ENCODE measurements around the gene CATSPERE. TPM values are rescaled to one million over a fixed set of nuclear protein-coding genes. Genes with fewer than 3 reads are reported as not detected.

CATSPERE gene
- total and polyA plus RNA-seq, 8 donors: 0.31 to 4.6 (median 0.63) TPM; not detected in 4

DNA sequence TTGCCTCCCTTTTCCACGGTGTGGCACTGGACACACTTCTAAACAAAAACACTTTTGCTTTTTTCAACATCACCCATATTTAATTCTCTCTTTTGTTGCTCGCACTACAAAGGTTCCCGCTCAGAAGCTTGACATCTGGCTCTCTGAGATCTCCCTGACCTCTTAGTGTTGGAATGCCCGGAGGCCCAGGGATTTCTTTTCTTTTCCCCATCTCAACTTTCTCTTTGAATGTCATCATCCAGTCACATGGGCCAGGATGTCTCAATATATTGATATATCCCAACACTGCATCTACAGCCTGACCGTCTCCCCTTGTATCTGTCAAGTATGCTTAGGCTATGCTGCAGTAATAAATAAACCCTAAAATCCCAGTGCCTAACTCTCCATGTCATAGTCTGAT lies 137.5 kb downstream of the CATSPERE start:
- no peaks in the 10 kb centered on the region for H3K36me3 ChIP-seq
- no peaks in the 10 kb centered on the region for H3K9me3 ChIP-seq
- H3K27me3 ChIP-seq: peaks cover 0 to 8% (median 0%) of the 10 kb centered on the region in 3 donors
- no peak overlapping the region for H3K4me3 ChIP-seq
- no peaks in the 10 kb centered on the region for H3K4me1 ChIP-seq
- TF ChIP-seq POLR2A (IDR thresholded peaks at IDR 0.05) (no peak), EP300 (IDR thresholded peaks at IDR 0.05) (no peak), POLR2AphosphoS5 (IDR thresholded peaks at IDR 0.05) (no peak)
- TF ChIP-seq, protein P1, sequence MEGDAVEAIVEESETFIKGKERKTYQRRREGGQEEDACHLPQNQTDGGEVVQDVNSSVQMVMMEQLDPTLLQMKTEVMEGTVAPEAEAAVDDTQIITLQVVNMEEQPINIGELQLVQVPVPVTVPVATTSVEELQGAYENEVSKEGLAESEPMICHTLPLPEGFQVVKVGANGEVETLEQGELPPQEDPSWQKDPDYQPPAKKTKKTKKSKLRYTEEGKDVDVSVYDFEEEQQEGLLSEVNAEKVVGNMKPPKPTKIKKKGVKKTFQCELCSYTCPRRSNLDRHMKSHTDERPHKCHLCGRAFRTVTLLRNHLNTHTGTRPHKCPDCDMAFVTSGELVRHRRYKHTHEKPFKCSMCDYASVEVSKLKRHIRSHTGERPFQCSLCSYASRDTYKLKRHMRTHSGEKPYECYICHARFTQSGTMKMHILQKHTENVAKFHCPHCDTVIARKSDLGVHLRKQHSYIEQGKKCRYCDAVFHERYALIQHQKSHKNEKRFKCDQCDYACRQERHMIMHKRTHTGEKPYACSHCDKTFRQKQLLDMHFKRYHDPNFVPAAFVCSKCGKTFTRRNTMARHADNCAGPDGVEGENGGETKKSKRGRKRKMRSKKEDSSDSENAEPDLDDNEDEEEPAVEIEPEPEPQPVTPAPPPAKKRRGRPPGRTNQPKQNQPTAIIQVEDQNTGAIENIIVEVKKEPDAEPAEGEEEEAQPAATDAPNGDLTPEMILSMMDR (IDR thresholded peaks at IDR 0.05): no peak
- no peak overlapping the region for H3K27ac ChIP-seq
- WGBS, 5 donors: 93 to 96% (median 93%) methylated on average over 5 of the region's 5 CpGs
- DNase-seq: no peak
- intact Hi-C loops (cut with DNase I; ENCODE audit: low total_unique reads): no loop called here

- intact Hi-C loops (cut with DNase I; ENCODE audit: low total_unique reads): loop anchor here (5.0 to 10.0 kb wide), 2 partner anchors 197 to 445 kb away; no protein-coding TSS in a partner anchor
- peak overlapping the region in 1 of 4 donors; percentile 14 for H3K4me3 ChIP-seq
- TF ChIP-seq EP300 (IDR thresholded peaks at IDR 0.05) (no peak), POLR2AphosphoS5 (IDR thresholded peaks at IDR 0.05) (peak in 2 of 3 donors; percentile 39 to 70)
- DNase-seq: peak; percentile 37 to 84
- H3K9me3 ChIP-seq: no peaks in the 10 kb centered on the region
- H3K4me1 ChIP-seq: no peaks in the 10 kb centered on the region
- no peaks in the 10 kb centered on the region for H3K36me3 ChIP-seq
- H3K27ac ChIP-seq: peak overlapping the region; percentile 30 to 71 (median 36)
- peaks cover 0 to 8% (median 0%) of the 10 kb centered on the region in 3 donors for H3K27me3 ChIP-seq
- WGBS, 5 donors: 20 to 43% (median 23%) methylated on average over 7 of the region's 7 CpGs
Observed at GRCh38 chr1:244599937-244600350, 138.9 kb downstream of the CATSPERE start.

- H3K36me3 ChIP-seq: no peaks in the 10 kb centered on the region
- H3K27ac ChIP-seq: no peak overlapping the region
- H3K4me1 ChIP-seq: no peaks in the 10 kb centered on the region
- H3K9me3 ChIP-seq: no peaks in the 10 kb centered on the region
- 85 to 93% (median 87%) methylated on average over 8 of the region's 8 CpGs for WGBS, 5 donors
- TF ChIP-seq EP300 (IDR thresholded peaks at IDR 0.05) (no peak), POLR2A (IDR thresholded peaks at IDR 0.05) (no peak), POLR2AphosphoS5 (IDR thresholded peaks at IDR 0.05) (no peak)
- TF ChIP-seq, protein P1 (IDR thresholded peaks at IDR 0.05): no peak
- H3K4me3 ChIP-seq: no peak overlapping the region
- no peak for DNase-seq
- intact Hi-C loops (cut with DNase I; ENCODE audit: low total_unique reads): loop anchor here (5.0 to 10.0 kb wide), 2 partner anchors 196 to 443 kb away; no protein-coding TSS in a partner anchor
- peaks cover 0 to 8% (median 0%) of the 10 kb centered on the region in 3 donors for H3K27me3 ChIP-seq
Observed at GRCh38 chr1:244601336-244601735, 140.3 kb downstream of the CATSPERE start.

DNA sequence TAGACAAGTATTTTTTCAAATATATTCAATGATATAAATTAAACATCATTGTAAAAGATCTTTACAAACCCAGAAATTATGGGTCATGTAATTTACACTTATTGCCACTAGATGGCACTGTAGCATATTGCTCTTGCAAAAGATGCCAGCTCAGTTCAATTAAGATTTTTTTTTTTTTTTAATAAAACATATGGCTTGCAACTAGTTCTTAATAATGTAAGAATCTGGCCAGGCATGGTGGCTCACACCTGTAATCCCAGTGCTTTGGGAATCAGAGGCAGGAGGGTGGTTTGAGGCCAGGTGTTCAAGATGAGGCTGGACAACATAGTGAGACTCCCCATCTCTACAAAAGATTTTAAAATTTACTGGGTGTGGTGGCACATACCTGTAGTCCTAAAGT lies 142.4 kb downstream of the CATSPERE start:
- H3K27ac ChIP-seq: no peak overlapping the region
- DNase-seq: peak in 1 of 2 donors; percentile 43
- H3K36me3 ChIP-seq: no peaks in the 10 kb centered on the region
- no peaks in the 10 kb centered on the region for H3K9me3 ChIP-seq
- no peaks in the 10 kb centered on the region for H3K4me1 ChIP-seq
- intact Hi-C loops (cut with DNase I; ENCODE audit: low total_unique reads): loop anchor here (5.0 to 10.0 kb wide), 2 partner anchors 194 to 441 kb away; no protein-coding TSS in a partner anchor
- H3K27me3 ChIP-seq: peaks cover 0 to 8% (median 0%) of the 10 kb centered on the region in 3 donors
- H3K4me3 ChIP-seq: no peak overlapping the region
- TF ChIP-seq, protein P1 (IDR thresholded peaks at IDR 0.05): peak in 5 of 7 experiments; percentile 63 to 97 (median 80)
- no peak for TF ChIP-seq POLR2A (IDR thresholded peaks at IDR 0.05)

DNA sequence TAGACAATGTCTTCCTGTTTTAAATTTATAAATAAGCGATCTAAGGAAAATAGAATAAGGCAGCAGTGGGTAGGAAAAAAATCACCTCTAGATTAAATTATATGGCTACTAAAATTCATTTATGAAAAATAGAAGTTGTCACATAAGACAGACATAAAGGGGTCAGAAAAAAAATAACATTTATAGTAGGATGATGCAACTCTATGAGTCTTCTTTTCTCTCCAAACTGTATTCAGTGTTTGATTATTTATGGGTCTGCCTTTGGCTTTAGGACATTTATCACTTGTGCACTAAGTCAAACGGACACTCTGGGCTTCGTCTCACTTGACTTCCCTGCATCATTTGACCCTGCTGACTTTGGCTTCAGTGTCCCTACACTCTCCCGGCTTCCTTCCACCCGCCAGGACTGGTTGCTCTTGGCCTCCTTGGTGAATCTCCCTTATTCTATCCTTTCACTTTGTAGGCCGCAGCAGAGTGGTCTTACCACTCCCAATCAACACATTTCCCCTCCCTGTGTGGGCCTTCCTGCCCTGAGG lies 144.8 kb downstream of the CATSPERE start:
- TF ChIP-seq POLR2AphosphoS5 (IDR thresholded peaks at IDR 0.05) (no peak), POLR2A (IDR thresholded peaks at IDR 0.05) (no peak), EP300 (IDR thresholded peaks at IDR 0.05) (no peak)
- TF ChIP-seq, protein P1 (IDR thresholded peaks at IDR 0.05): no peak
- peaks cover 0 to 8% (median 0%) of the 10 kb centered on the region in 3 donors for H3K27me3 ChIP-seq
- H3K36me3 ChIP-seq: no peaks in the 10 kb centered on the region
- no peak overlapping the region for H3K4me3 ChIP-seq
- no peak for DNase-seq
- WGBS, 5 donors: 84 to 90% (median 90%) methylated on average over 6 of the region's 6 CpGs
- H3K4me1 ChIP-seq: no peaks in the 10 kb centered on the region
- intact Hi-C loops (cut with DNase I; ENCODE audit: low total_unique reads): loop anchor here (10.0 kb wide), 1 partner anchor 439 kb away; no protein-coding TSS in a partner anchor
- no peak overlapping the region for H3K27ac ChIP-seq
- no peaks in the 10 kb centered on the region for H3K9me3 ChIP-seq
